Fibroblast of skin of right biceps (primary cell): ENCODE results near the gene TXNDC11.
A peak's percentile ranks its signal among the peaks of the same experiment; 100 is the strongest.

Source experiments
- DNase-seq: peaks from one replicate; pipeline ENCODE4 v3.0.0-alpha.2; 2013

The TXNDC11 gene

DNA sequence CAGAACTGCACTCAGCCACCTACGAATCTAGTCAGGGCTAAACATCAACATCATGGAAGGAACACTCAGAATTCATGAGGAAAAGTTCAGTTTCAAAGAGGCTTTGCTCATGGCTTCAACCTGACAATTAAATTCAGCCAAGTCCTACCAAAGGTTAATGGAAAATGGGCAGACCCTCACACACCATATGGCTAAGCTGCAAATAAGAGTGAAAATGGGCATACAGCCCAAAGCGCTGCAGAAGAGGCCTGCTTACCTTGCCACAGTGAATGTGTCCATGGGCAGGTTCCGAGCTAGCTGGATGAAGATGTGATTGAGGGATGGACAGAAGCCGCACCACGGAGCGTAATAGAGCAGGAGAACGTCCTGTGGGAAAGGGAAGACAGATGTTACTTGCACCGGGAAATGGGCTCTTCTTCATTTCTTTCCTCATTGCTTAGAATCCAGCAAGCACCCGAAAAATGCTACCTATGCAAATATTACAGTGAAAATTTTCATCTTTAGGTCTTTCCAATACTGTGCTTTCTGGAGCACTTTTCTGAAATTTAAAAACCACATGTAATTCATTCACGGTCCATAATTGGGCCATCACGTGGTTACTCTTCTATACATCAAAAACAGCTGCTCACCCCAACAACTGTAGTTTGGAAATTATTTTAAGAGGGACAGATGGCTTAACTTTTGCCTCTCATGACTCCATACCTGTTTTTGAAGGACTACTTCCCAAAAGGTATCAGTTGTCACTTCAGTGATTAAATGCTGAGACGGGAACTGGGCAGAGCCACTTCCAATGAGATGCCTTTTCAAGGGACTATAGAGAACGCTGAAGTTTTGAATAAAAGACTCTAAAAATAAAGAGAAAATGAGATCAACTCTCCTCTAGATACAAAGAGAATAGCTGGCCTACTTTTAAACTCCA, 54.8 kb downstream of the TXNDC11 start:
- DNase-seq: no peak

DNA sequence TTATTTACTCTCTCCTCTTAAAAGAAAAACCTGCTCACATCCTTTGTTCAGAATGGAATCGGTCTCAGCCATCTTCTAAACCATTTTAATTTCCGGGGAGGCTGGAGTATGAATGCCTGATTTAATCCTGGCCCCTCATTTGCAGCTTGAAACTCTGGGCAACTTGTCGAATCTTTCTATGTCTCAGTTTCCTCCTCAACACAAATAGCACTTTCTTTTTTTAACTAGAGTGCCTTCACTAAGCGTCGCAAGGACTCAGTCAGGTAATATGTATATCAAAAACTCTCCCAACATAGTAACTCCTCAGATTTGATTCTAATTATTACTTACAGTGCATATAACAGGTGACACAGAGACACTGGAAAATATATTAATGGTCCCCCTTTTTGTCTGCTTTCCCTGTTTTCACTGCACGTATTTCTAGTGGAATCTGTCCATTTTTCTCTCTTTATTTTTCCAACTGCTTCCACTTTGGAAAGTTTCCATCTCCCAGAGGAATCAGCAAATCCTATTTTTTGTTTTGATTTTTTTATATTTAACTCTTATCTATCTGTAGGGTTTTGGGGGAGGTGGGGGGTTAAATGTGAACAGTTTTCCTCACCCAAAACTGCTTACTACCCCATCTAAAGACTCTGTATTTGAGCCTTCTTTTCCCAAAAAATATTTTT, 55.8 kb downstream of the TXNDC11 start:
- DNase-seq: no peak

DNA sequence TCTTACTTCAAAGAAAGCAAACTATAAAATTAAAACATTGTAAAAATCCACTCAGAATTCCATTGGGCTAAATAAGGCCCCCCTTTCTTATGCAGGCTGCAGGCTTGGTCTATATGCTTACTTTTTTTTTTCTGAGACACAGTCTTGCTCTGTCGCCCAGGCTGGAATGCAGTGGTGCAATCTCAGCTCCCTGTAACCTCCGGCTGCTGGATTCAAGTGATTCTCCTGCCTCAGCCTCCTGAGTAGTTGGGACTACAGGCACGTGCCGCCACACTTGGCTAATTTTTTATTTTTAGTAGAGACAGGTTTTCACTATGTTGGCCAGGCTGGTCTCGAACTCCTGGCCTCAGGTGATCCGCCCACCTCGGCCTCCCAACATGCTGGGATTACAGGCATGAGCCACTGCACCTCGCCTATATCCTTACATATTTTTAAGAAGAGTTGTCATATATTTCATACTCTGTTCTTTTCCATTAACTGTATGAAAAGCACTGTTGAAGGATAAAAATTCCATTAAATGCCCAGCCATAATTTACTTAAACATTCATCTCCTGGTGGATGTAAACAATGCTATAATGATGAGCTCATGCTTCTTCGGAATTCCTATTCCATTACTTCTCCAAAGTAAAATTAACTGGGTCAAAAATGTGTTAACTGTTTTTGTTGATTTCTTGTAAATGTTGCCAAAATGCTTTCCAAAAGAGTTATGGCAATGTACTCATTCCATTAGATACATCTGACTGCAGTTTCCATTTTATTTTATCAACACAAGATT, 56.6 kb downstream of the TXNDC11 start:
- DNase-seq: peak; percentile 52

DNA sequence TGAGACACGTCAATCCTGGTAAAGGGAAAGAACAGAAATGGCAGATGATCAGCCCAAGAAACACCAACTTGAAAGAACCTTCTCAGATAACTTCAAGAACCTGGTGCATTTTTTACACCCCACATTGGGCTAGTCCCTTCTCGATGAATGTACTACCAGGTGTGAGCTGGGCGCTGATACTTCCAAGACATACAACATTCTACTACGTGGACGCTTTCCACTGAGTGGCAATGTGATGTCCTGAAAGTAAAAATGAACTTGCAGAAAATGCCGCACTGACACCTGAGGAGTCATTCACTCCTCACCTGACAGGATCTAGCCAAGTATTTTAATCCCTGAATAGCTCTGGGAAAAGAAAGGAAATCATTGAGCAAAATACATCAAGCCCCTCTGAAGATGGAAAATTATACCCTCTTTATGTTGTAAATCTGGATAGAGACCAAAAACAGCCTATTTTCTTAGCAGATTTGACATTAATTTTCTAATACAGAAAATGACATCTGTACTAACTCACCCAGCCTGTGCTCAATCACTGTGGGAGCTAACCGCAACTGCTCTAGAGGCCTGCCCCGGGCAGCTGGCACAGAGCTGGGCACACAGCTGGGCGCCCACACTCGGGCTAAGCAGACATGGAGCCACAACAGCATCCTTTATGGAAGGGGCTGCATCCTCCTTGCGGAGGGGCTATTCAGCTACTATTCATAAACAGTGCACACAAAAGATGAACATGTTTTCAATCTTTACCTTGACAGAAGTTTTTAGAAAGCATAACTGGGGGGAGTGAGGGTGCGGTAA, 58.2 kb downstream of the TXNDC11 start:
- no peak for DNase-seq

DNA sequence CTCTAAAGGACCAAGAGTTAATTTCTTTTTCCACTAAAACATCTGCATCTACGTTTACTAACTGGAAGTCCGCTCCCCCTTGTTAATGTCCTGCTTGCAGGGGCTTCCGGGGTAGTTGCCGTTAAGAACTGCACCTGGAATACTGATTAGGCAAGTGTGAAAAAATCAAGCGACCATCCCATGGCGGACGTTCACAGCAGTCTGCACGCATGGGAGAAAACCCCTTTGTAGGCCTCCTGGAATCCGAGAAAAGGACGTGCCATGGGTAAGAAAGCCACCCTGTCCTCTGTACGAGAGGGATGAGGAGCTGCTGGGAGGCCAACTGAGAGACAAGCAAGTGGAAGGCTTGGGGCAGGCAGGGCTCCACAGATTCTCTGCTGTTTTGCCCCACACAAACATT, 59.5 kb downstream of the TXNDC11 start:
- no peak for DNase-seq

DNA sequence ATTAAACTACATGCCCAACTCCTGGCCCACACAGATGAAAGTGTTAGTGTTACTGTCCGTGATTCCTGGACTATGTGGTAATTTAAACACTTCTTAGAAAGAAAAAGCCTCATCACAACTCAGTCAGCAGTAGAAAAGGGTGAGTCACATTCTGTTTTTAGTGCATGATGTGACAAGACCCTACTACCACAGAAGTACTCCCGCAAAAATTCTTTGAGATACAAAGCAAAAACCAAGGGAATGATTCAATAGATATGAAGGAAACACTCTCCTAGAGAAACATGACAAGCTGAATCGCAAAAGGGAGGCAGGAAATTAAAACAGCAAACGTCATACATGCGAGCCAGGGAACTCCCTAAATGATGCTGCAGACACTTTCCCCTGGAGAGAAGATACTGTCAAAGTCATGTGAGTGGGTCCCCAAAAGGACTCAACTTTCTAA, 60.0 kb downstream of the TXNDC11 start:
- DNase-seq: peak; percentile 93

DNA sequence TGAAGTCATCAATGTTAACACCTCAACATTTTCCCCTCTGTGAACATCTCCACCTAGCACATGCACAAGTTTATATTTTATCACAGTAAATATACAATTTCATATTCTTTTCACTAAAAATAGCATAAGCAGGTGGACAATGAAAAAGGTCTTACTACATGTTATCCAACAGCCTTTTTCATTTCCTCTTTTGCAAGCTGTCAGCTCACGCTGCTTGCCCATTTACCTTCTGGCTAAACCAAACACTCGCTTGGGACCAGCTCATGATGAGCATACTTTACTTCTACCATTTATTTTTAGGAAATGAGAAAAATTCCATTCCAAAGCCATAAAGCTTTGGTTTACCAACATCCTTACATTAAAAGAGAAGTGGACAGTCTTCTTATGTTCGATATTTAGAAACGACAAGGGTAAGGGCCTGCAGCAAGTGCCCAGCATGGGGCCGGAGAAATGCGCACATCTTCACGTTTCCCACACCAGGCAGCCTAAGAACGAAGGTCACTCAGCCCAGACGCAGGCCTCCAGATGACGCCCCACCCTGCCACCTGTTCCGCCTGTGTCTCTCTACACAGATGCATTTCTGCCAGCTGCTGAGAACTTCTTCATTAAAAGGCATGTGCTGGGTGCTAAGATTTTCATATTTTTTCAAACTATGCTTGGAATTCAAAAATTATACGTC, 60.5 kb downstream of the TXNDC11 start:
- DNase-seq: no peak

DNA sequence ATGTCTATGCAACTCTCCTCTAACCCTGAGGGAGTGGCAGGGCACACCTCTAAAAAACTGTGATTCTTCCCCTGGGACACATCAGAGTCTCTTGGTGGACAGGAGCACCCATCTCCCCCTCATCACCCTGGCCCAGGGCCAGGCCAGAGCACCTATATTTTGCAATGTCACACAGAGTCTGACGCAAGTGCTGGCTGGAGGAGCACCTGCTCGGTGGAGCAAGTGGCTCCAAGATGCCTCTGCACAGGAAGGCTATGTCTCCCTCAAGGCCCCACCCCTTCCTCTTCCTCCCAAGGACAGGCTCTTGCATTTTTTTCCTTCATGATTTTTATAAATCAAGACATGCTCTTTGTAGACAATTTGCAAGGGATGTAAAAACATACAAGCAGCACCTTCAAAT, 61.1 kb downstream of the TXNDC11 start:
- DNase-seq: no peak

DNA sequence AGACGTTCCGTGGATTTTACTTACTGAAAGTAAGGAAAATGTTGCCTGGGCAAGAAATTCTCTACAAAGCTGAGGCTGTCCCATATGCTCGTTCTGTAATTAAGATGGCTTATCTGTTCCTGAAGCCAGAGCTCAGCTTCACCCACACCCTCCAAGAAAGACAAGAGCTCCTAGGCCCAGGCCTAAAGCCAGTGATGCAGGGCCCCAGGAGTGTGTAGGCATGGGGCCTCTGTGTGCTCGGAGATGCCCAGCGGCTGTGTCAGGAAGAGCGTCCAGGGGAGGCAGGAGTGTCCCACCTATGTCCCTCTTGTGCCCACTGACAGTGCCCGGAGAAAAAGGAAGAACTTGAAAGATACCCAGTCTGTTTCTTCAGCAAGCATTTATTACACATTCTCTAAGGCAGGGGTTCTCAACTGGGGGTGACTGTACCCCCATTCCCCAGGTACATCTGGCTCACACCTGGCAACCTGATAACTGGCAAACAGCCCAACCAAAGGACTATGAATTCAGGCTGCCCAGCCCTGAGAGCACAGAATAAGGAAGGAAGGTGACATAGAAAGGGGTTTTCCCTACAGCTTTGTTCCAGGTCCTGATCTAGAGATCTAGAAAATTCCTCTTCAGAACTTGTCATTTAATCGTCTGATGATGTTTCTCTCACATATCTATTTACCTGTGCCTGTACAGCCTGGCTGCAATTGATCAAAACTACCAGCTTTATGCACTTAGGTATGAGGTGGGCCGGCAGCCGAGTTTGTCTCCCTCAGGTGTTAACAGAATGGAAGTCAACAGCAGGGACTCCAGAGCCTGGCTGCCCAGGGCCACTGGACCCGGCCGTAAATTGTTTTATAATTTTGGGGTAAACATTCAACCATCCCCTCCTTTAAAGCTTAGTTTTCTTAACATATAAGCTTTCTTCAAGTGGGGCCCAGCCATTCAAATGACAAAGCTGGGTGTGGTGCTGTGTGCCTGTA, 62.4 kb downstream of the TXNDC11 start:
- no peak for DNase-seq

DNA sequence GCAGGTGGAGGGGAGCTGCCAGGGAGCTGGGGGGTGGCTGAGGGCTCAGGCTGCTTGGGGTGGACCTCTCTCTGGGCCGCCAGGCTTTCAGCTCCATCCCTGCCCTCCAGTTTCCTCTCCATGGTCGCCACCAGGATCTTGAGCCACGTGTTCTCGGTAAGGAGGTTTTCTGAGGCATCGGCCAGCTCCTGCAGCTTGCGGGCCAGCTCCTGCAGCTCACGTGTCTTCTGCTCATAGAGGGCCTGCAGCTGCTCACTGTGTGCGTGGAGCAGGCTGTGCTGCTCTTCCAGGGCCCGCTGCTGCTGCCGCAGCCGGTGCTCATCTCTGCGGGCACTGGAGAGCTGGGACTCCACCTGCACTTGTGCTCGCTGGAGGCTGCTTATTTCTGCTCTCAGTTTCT, 63.4 kb downstream of the TXNDC11 start:
- DNase-seq: no peak

DNA sequence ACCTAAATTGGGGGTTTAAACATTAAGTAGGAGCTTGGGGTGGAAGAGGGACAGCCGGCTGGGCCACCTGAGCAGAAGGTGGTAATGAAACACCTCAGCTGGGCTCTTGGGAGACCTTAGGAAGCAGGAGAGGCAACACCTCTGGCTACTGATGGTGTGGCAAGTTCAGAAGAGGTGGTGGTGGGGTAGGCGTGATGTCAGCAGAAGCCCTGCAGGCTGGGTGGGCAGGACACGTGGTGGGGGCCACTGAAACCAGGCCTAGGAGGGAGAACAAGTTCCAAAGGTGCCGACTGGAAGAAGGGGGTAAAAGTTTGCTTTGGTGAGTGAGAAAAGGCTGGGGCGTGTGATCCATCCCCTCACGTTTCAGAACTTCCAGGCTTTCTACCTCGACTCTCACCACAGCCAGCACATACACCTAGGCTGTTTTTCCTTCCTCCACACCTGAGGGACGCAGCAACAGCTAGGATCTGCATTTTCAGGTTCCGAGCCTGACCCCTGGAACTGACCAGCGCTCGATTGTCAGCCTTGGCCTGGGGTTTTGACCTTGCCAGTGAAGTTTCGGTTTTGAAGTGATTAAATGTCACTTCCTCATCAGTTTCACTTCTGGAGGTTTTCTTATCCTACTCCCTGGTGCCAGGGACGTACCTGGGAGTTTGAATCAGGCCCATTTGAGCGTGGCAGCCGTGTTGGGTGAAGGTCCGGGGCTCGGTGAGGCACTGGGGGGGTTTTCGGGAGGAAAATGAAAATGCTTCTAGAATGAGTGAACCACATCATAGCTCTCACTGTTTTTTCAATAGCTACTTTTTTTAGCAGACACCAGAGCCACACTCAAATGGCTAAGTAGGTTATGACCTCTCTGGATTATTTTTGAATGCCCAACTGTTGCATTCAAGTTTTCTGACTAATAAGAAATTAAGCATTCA, 64.4 kb downstream of the TXNDC11 start:
- DNase-seq: no peak

DNA sequence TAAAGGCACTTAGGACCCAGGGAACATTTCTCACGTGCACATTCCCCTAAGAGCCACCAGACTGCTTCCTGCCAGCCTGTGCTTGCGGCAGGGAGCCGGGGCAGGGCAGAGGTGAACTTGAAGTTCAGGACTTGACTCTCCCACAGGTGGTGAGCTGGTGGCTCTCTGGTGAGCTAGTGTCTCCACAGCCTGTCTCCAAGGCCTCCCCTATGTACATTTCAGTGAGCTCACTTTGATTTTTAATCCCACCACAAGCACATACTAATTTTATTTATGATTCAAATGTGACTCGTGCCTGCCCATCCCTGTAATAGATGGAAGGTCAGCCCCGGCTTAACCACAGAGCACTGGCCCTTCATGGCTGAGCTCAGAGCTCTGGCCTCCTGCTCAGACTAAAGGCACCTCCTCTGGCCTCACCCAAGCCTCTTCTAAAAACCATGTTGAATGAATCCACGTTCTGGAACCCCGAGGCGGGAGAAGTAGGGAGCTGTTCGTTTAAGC, 65.2 kb downstream of the TXNDC11 start:
- no peak for DNase-seq

DNA sequence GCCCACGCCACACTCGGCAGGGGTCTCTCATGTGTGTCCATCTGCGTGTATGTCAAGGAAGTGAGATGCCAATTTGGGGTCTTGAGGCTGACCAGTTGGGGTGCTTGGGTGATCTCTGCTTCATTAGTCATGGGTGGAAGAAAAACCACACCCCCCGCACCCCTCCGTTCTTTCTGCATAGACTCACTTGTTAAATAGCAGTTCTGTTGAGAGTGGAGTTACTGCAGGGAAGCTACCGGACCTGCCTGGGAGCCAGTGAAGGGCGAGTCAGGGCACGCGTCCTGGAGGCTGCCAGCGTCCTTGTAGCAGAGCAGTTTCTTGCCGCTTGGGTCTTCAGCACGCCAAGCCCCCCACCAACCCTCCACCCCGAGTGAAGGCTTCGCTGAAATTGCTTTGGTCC, 65.9 kb downstream of the TXNDC11 start:
- no peak for DNase-seq

DNA sequence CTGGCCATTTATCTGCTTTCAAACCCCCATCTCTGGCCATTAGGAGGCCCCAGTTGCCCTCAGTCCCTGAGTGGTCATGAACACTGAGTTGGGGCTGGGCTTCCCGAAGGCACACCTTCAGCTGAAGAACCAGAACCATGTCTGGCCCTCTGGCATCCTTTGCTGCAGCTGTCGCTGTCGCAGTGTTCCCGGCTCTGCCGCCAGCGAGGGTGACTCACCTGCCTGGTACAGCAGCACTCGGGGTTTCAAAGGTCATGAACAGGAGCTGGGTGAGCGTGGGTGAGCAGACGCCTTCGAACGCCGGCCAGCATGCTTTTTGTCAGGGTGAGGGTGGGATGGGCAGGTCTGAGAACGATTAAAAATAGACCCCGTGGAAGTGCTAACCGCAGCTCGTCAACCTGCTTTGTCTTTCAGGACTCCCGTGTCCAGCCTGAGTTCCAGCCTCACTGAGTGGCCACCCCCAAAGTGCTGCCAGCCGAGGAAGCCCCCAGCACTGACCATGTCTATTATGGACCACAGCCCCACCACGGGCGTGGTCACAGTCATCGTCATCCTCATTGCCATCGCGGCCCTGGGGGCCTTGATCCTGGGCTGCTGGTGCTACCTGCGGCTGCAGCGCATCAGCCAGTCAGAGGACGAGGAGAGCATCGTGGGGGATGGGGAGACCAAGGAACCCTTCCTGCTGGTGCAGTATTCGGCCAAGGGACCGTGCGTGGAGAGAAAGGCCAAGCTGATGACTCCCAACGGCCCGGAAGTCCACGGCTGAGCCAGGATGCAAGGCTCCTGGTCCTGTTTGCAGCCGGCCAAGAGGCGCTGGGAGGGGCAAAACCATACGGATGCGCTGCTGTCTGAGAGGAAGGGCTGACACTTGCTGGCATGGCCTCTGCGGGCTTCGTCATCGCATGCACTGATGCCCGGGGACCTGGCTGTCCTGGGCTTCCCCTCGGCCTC, 66.8 kb downstream of the TXNDC11 start:
- DNase-seq: no peak

DNA sequence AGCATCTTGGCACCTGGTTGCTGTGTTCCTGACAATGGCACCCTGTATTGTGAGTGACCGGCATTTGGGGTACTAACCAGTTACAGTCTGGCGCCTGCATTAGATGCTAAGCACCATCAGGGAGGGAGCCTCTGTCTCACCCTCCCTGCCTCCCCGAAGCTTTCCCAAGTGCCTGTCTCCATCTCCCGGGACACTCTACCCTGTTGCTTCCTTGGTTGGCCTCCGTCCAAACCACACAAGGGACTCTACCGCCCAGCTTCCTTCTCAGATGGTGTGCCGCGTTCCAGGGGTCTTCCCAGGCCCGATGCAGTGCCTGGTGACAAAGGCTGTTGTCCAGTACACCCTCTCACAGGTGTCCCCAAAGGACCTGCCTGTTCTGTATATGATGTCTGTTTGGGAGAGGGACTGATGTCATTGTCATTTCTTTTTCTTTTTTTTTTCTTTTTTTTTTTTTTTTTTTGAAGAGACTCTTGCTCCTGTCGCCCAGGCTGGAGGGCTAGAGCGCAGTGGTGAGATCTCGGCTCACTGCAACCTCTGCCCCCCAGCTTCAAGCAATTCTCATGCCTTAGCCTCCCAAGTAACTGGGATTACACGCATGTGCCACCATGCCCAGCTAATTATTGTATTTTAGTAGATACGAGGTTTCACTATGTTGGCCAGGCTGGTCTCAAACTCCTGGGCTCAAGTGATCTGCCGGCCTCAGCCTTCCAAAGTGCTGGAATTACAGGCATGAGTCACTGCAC, 67.7 kb downstream of the TXNDC11 start:
- DNase-seq: peak; percentile 61

DNA sequence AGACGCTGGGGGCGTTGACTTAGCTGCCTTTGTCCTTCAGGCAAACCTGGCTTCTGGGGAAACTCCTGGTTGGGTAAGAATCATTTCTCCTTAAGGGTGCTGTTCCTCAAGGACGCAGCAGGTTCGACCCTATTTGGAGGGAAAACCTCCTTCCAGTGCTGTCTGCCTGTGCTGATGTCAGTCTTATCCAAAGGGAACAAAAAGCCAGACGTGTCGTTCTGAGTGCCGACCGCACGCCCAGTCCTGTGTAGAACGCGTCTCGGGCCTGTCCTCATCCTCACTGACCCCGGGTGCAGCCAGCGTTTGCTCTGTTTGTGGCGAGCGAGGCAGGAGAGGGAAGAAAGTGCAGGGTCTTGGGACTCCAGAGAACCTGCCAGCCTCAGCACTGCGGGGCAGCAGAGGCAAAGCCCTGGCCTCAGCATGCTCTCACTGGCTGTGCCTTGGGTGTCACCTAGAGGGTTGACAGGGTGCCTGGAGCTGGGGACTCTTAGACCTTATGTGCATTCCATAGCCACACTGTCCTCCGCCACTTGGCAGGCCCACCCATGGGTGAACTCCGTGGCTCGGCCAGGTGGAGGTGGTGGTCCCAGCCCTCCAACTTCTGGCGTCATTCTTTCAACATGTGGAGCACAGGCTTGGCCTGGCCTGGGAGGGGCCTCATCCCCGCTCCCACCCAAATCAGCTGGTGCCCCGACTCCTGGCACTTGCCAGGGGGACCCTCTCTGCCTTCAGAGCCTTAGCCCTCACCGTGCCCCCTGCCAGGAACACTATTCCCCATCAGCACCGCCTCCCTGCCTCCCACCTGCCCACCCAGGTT, 68.4 kb downstream of the TXNDC11 start:
- DNase-seq: no peak
